GM12874 (cell line): ENCODE data around the gene TAF10.

Experiments
- CTCF ChIP-seq: IDR thresholded peaks from 2 replicates; pipeline ENCODE4 v1.5.1; 2011; ENCODE audit warnings: low read depth, mild to moderate bottlenecking, control low read depth, low read length, moderate library complexity; ENCODE audit not compliant: insufficient read depth

TAF10 gene

GRCh38 chr11:6640036-6640984, 28.3 kb upstream of the TAF10 start:
- TF ChIP-seq CTCF, result no peak

GRCh38 chr11:6638429-6638828, 26.4 kb upstream of the TAF10 start:
- no peak for TF ChIP-seq CTCF

GRCh38 chr11:6637871-6638270, 25.9 kb upstream of the TAF10 start:
- TF ChIP-seq CTCF, result no peak

GRCh38 chr11:6636480-6636879, 24.5 kb upstream of the TAF10 start:
- TF ChIP-seq CTCF, result no peak

GRCh38 chr11:6635082-6635932, 23.3 kb upstream of the TAF10 start:
- no peak for TF ChIP-seq CTCF

GRCh38 chr11:6634534-6634933, 22.5 kb upstream of the TAF10 start:
- no peak for TF ChIP-seq CTCF
